Nephron progenitor cell (in vitro differentiated cells): ENCODE data around the gene VPS13C.

Experiments used
- DNase-seq: peaks from one replicate; pipeline ENCODE4 v3.0.0; 2021
- H3K27ac Mint-ChIP-seq: 2 replicates; pipeline ENCODE4 v1.8.0; 2021; ENCODE audit warnings: mild to moderate bottlenecking, moderate library complexity, mixed read lengths
- H3K27me3 Mint-ChIP-seq: 2 replicates; pipeline ENCODE4 v1.8.0; 2021; ENCODE audit warnings: mild to moderate bottlenecking, low read depth, mixed read lengths; ENCODE audit not compliant: poor library complexity
- H3K36me3 Mint-ChIP-seq: 2 replicates; pipeline ENCODE4 v1.8.0; 2021; ENCODE audit warnings: low read depth, mixed read lengths
- H3K4me1 Mint-ChIP-seq: 2 replicates; pipeline ENCODE4 v1.8.0; 2021; ENCODE audit warnings: mixed read lengths
- H3K4me3 Mint-ChIP-seq: 2 replicates; pipeline ENCODE4 v1.8.0; 2021; ENCODE audit warnings: mild to moderate bottlenecking, moderate library complexity, mixed read lengths
- H3K9me3 Mint-ChIP-seq: 2 replicates; pipeline ENCODE4 v1.8.0; 2021; ENCODE audit warnings: mild to moderate bottlenecking, moderate library complexity, mixed read lengths
- CTCF ChIP-seq: fragments of 200-600 bp; sonication (generic); IDR thresholded peaks from 2 replicates; pipeline ENCODE4 v1.5.0; 2021; ENCODE audit warnings: antibody characterized with exemption

Gene VPS13C

GRCh38 chr15:62093809-62094208 is 33.6 kb upstream of the VPS13C start:
- no peaks in the 10 kb centered on the region for H3K36me3 Mint-ChIP-seq
- H3K4me3 Mint-ChIP-seq, result no peak overlapping the region
- no peak for DNase-seq
- peak overlapping the region; percentile 77 for H3K27ac Mint-ChIP-seq
- no peaks in the 10 kb centered on the region for H3K9me3 Mint-ChIP-seq
- peaks cover 4% of the 10 kb centered on the region for H3K27me3 Mint-ChIP-seq
- H3K4me1 Mint-ChIP-seq, result peaks cover 20% of the 10 kb centered on the region
- TF ChIP-seq CTCF, result no peak

- peaks cover 35% of the 10 kb centered on the region for H3K4me1 Mint-ChIP-seq
- no peak for DNase-seq
- no peaks in the 10 kb centered on the region for H3K27me3 Mint-ChIP-seq
- no peaks in the 10 kb centered on the region for H3K9me3 Mint-ChIP-seq
- H3K36me3 Mint-ChIP-seq, result no peaks in the 10 kb centered on the region
- no peak for TF ChIP-seq CTCF
- no peak overlapping the region for H3K4me3 Mint-ChIP-seq
- no peak overlapping the region for H3K27ac Mint-ChIP-seq
Observed at GRCh38 chr15:62090988-62091387, 30.7 kb upstream of the VPS13C start.

- no peak overlapping the region for H3K4me3 Mint-ChIP-seq
- peaks cover 42% of the 10 kb centered on the region for H3K4me1 Mint-ChIP-seq
- no peaks in the 10 kb centered on the region for H3K36me3 Mint-ChIP-seq
- no peak overlapping the region for H3K27ac Mint-ChIP-seq
- H3K27me3 Mint-ChIP-seq, result no peaks in the 10 kb centered on the region
- no peak for TF ChIP-seq CTCF
- DNase-seq, result no peak
- H3K9me3 Mint-ChIP-seq, result peaks cover 2% of the 10 kb centered on the region
Observed at GRCh38 chr15:62089616-62090015, 29.4 kb upstream of the VPS13C start.

- Mint-ChIP-seq H3K36me3 (peaks cover 10% of the 10 kb centered on the region), H3K4me3 (no peak overlapping the region), H3K27ac (no peak overlapping the region), H3K4me1 (peaks cover 36% of the 10 kb centered on the region), H3K9me3 (peaks cover 13% of the 10 kb centered on the region), H3K27me3 (no peaks in the 10 kb centered on the region)
- TF ChIP-seq CTCF, result no peak
- no peak for DNase-seq
Observed at GRCh38 chr15:62088353-62088693, 28.1 kb upstream of the VPS13C start.

- Mint-ChIP-seq H3K36me3 (peaks cover 10% of the 10 kb centered on the region), H3K4me1 (peaks cover 31% of the 10 kb centered on the region), H3K27me3 (no peaks in the 10 kb centered on the region), H3K4me3 (no peak overlapping the region), H3K27ac (peak overlapping the region; percentile 73), H3K9me3 (peaks cover 18% of the 10 kb centered on the region)
- no peak for DNase-seq
- no peak for TF ChIP-seq CTCF
Observed at GRCh38 chr15:62087671-62088352, 27.6 kb upstream of the VPS13C start.

- peak overlapping the region; percentile 30 for H3K27ac Mint-ChIP-seq
- peaks cover 10% of the 10 kb centered on the region for H3K36me3 Mint-ChIP-seq
- DNase-seq, result no peak
- peaks cover 29% of the 10 kb centered on the region for H3K9me3 Mint-ChIP-seq
- TF ChIP-seq CTCF, result no peak
- H3K4me1 Mint-ChIP-seq, result peaks cover 30% of the 10 kb centered on the region
- no peaks in the 10 kb centered on the region for H3K27me3 Mint-ChIP-seq
- no peak overlapping the region for H3K4me3 Mint-ChIP-seq
Observed at GRCh38 chr15:62085740-62086139, 25.5 kb upstream of the VPS13C start.
